HCT116 (cell line): ENCODE measurements around the gene OGFOD2. TPM values are rescaled to one million over a fixed set of nuclear protein-coding genes. Genes with fewer than 3 reads are reported as not detected.

ENCODE experiments used
- ATAC-seq: fragments of 200-7000 bp; cut with Tn5 transposase; 2 replicates; pipeline ENCODE4 v1.9.1; 2020; ENCODE audit warnings: mild to moderate bottlenecking, moderate library complexity
- BruUV-seq: library from RNA; stranded (reverse); fragments of 400-500 nt; replicated peaks from 2 replicates; lab custom pipeline; 2021; lab: Mats Ljungman, UMichigan
- CTCF ChIA-PET: fragments of 300-600 bp; sonication (Branson Sonifier 250); formaldehyde crosslinking; loops from one replicate; lab custom pipeline; 2021; ENCODE audit warnings: antibody characterized with exemption; lab: Charles Lee
- POLR2A ChIA-PET: fragments of 300-600, 350-600 bp; sonication (Branson Sonifier 250); formaldehyde crosslinking; loops from one replicate; lab custom pipeline; 2021; ENCODE audit warnings: antibody characterized with exemption; lab: Charles Lee
- RAD21 ChIA-PET, 2 experiments: fragments of 300-600 bp; sonication (Branson Sonifier 250); formaldehyde crosslinking; loops; one replicate each; lab custom pipeline; 2023; ENCODE audit warnings: low total read pairs in 2 of 2; ENCODE audit not compliant: uncharacterized antibody in 2 of 2, unreplicated experiment in 2 of 2, low non-redundant PET in 1 of 2; lab: Charles Lee
- DNase-seq: peaks from one replicate; pipeline ENCODE4 v3.0.0-alpha.2; 2010; ENCODE audit warnings: low read depth, low spot score
- H2AFZ ChIP-seq: fragments of 200-600 bp; shearing (Covaris generic), sonication (generic); 2 replicates; pipeline ENCODE4 v1.6.1; 2017; ENCODE audit warnings: low read depth, mixed run types, mixed read lengths, antibody characterized with exemption, low read length; ENCODE audit not compliant: poor library complexity, severe bottlenecking
- H3K27ac ChIP-seq: 2 replicates; pipeline ENCODE4 v1.5.1; 2012; ENCODE audit warnings: low read depth, low read length
- H3K27me3 ChIP-seq: fragments of 200-600 bp; sonication (generic); 2 replicates; pipeline ENCODE4 v1.6.1; 2016; ENCODE audit warnings: mixed run types, low read length, mixed read lengths; ENCODE audit not compliant: insufficient read depth
- H3K36me3 ChIP-seq, 2 experiments: fragments of 200-500 bp in 1 of 2; fragments of 200-600 bp in 1 of 2; sonication (Bioruptor generic) in 1 of 2; sonication (generic) in 1 of 2; 2 replicates each; pipeline versions ENCODE4 v1.5.1 to v1.6.1; 2014 to 2016; ENCODE audit warnings: low read length in 2 of 2, inconsistent platforms in 1 of 2, mixed read lengths in 1 of 2, mixed run types in 1 of 2; ENCODE audit not compliant: insufficient read depth in 2 of 2, control insufficient read depth in 1 of 2
- H3K4me1 ChIP-seq, 2 experiments: fragments of 200-600 bp in 1 of 2; sonication (generic) in 1 of 2; 2 replicates each; pipeline versions ENCODE4 v1.5.1 to v1.6.1; 2012 to 2017; ENCODE audit warnings: low read length in 2 of 2, inconsistent platforms in 1 of 2, mild to moderate bottlenecking in 1 of 2, mixed read lengths in 1 of 2, mixed run types in 1 of 2, moderate library complexity in 1 of 2; ENCODE audit not compliant: insufficient read depth in 2 of 2, control insufficient read depth in 1 of 2
- H3K4me2 ChIP-seq: fragments of 200-600 bp; sonication (generic); 2 replicates; pipeline ENCODE4 v1.6.1; 2017; ENCODE audit warnings: mixed run types, low read length, mixed read lengths
- H3K4me3 ChIP-seq, 2 experiments: fragments of 200-600 bp in 1 of 2; sonication (generic) in 1 of 2; replicated peaks in 1 of 2; 2 replicates each; pipeline ENCODE4 v1.5.1; 2011 to 2016; ENCODE audit warnings: low read length in 2 of 2, control low read depth in 1 of 2, low read depth in 1 of 2, mild to moderate bottlenecking in 1 of 2, mixed read lengths in 1 of 2, mixed run types in 1 of 2
- H3K79me2 ChIP-seq: fragments of 200-600 bp; sonication (generic); 2 replicates; pipeline ENCODE4 v1.6.1; 2017; ENCODE audit warnings: mild to moderate bottlenecking, mixed run types, low read length, moderate library complexity, mixed read lengths; ENCODE audit not compliant: insufficient read depth
- H3K9ac ChIP-seq: fragments of 200-600 bp; sonication (generic); 2 replicates; pipeline ENCODE4 v1.6.1; 2016; ENCODE audit warnings: low read length, mixed read lengths
- H3K9me2 ChIP-seq: fragments of 200-600 bp; sonication (generic), shearing (Covaris generic); 2 replicates; pipeline ENCODE4 v1.6.1; 2017; ENCODE audit warnings: mixed run types, mild to moderate bottlenecking, moderate library complexity; ENCODE audit not compliant: insufficient read depth
- H3K9me3 ChIP-seq, 2 experiments: fragments of 200-500 bp in 1 of 2; fragments of 200-600 bp in 1 of 2; sonication (Bioruptor generic) in 1 of 2; sonication (generic) in 1 of 2; 2 replicates each; pipeline ENCODE4 v1.6.1; 2014 to 2017; ENCODE audit warnings: low read length in 2 of 2, mixed read lengths in 2 of 2, inconsistent platforms in 1 of 2, low read depth in 1 of 2, mild to moderate bottlenecking in 1 of 2, mixed run types in 1 of 2, moderate library complexity in 1 of 2; ENCODE audit not compliant: control insufficient read depth in 1 of 2, insufficient read depth in 1 of 2
- H4K20me1 ChIP-seq: fragments of 200-600 bp; sonication (generic), shearing (Covaris generic); 2 replicates; pipeline ENCODE4 v1.6.1; 2017; ENCODE audit warnings: mixed run types, mild to moderate bottlenecking, moderate library complexity; ENCODE audit not compliant: insufficient read depth
- CTCF ChIP-seq, 3 experiments: fragments of 200-600 bp in 1 of 3; sonication (generic) in 1 of 3; IDR thresholded peaks in 2 of 3; conservative IDR thresholded peaks in 1 of 3; 2 replicates each; pipeline ENCODE4 v1.5.1; 2012 to 2017; ENCODE audit warnings: low read depth in 2 of 3, low read length in 2 of 3, antibody characterized with exemption in 1 of 3, borderline replicate concordance in 1 of 3, control low read depth in 1 of 3, mild to moderate bottlenecking in 1 of 3, mixed read lengths in 1 of 3, mixed run types in 1 of 3, moderate library complexity in 1 of 3; ENCODE audit not compliant: insufficient read depth in 1 of 3
- POLR2A ChIP-seq: IDR thresholded peaks from 2 replicates; pipeline ENCODE4 v1.7.0; 2011; ENCODE audit warnings: borderline replicate concordance; ENCODE audit not compliant: insufficient read depth, insufficient read length; ENCODE audit errors: extremely low read depth
- POLR2AphosphoS5 ChIP-seq: IDR thresholded peaks from 2 replicates; pipeline ENCODE4 v1.6.1; 2011; ENCODE audit warnings: mild to moderate bottlenecking, low read depth, low read length, moderate library complexity
- RAD21 ChIP-seq: IDR thresholded peaks from 2 replicates; pipeline ENCODE4 v1.6.1; 2012; ENCODE audit warnings: low read depth, mild to moderate bottlenecking
- TCF7L2 ChIP-seq: IDR thresholded peaks from 2 replicates; pipeline ENCODE4 v1.7.0; 2011; ENCODE audit warnings: borderline replicate concordance, inconsistent platforms; ENCODE audit not compliant: insufficient read depth, insufficient read length; ENCODE audit errors: extremely low read depth
- YY1 ChIP-seq: IDR thresholded peaks from 2 replicates; pipeline ENCODE4 v1.6.1; 2011; ENCODE audit warnings: low read length, low read depth, moderate library complexity, mild to moderate bottlenecking; ENCODE audit not compliant: insufficient replicate concordance; ENCODE audit errors: extremely low read depth
- ZBTB33 ChIP-seq: IDR thresholded peaks from 2 replicates; pipeline ENCODE4 v1.6.1; 2011; ENCODE audit warnings: mild to moderate bottlenecking, low read length, moderate library complexity; ENCODE audit not compliant: insufficient replicate concordance; ENCODE audit errors: extremely low read depth
- ZFX ChIP-seq: fragments of 450-650 bp; IDR thresholded peaks from 2 replicates; pipeline ENCODE4 v1.6.1; 2017
- intact Hi-C: fragments of 100-400 bp; cut with micrococcal nuclease; formaldehyde crosslinking; loops from 2 replicates; pipeline ENCODE4 v1.10.0; 2022
- total RNA-seq: library from RNA; stranded (reverse); gene quantifications from one replicate; pipeline ENCODE4 v1.2.1, GENCODE V29; 2021; ENCODE audit not compliant: unreplicated experiment

The OGFOD2 gene
- total RNA-seq, 1 experiment from 2014 or later = 29.5 TPM

- intact Hi-C loops = no loop called here
These were observed 30.1 kb upstream of the OGFOD2 start for GRCh38 chr12:122944605-122945592.

GRCh38 chr12:122946690-122947341 is 28.2 kb upstream of the OGFOD2 start:
- H3K9ac ChIP-seq = peak overlapping the region; percentile 44
- ChIA-PET CTCF (interaction anchor here (1.3 to 3.1 kb wide), 2 partner anchors 87 to 291 kb away, joined by 6 to 16 read pairs; no protein-coding TSS in a partner anchor), RAD21 (interaction anchor here in 1 of 2 experiments (0.9 to 1.3 kb wide), 3 partner anchors 21 to 67 kb away, joined by 3 to 6 read pairs (median 3); no protein-coding TSS in a partner anchor)
- no peaks in the 10 kb centered on the region for H3K9me2 ChIP-seq
- intact Hi-C loops = loop anchor here (2.0 kb wide), 1 partner anchor 26 kb away; no protein-coding TSS in a partner anchor
- H3K36me3 ChIP-seq = no peaks in the 10 kb centered on the region
- peak overlapping the region; percentile 70 for H3K27ac ChIP-seq
- no peaks in the 10 kb centered on the region for H4K20me1 ChIP-seq
- peak overlapping the region; percentile 57 for H3K4me2 ChIP-seq
- peaks cover 56 to 80% of the 10 kb centered on the region in 2 experiments for H3K4me1 ChIP-seq
- H3K4me3 ChIP-seq = no peak overlapping the region
- BruUV-seq = no TSS peak
- DNase-seq (peak; percentile 92), ATAC-seq (peak; percentile 77)
- no peaks in the 10 kb centered on the region for H3K27me3 ChIP-seq
- no peak overlapping the region for H2AFZ ChIP-seq
- no peaks in the 10 kb centered on the region for H3K79me2 ChIP-seq
- TF ChIP-seq ZBTB33 (peak; percentile 56), POLR2A (no peak), YY1 (no peak), CTCF (IDR thresholded peaks at IDR 0.05 in 2 of 3, conservative IDR thresholded peaks at IDR 0.05 in 1 of 3; ENCODE audit: borderline replicate concordance in 1 of 3, insufficient read depth in 1 of 3, low read depth in 2 of 3, low read length in 2 of 3) (peak in 2 of 3 experiments; percentile 46 to 53; a peak in 4 of 6 replicates), POLR2AphosphoS5 (peak; percentile 70), ZFX (no peak)
- TF ChIP-seq, all 23 proteins: peak for 3
- no peaks in the 10 kb centered on the region for H3K9me3 ChIP-seq
- POLR2A ChIA-PET = interaction anchor here (1.5 to 3.8 kb wide), 3 partner anchors 22 to 86 kb away, joined by 5 to 14 read pairs (median 9); no protein-coding TSS in a partner anchor

More at GRCh38 chr12:122944605-122945592, 30.1 kb upstream of the OGFOD2 start:
- ATAC-seq (peak; percentile 71), DNase-seq (peak; percentile 79)
- peak overlapping the region; percentile 46; the same call in 1 of the 2 replicates for H3K27ac ChIP-seq
- H3K9ac ChIP-seq = peak overlapping the region; percentile 52
- no peaks in the 10 kb centered on the region for H3K9me3 ChIP-seq
- ChIA-PET POLR2A (interaction anchor here (0.6 to 1.5 kb wide), 5 partner anchors 14 to 62 kb away, joined by 3 to 6 read pairs (median 3); partner anchors contain the start of gene ABCB9), RAD21 (no interaction called here), CTCF (interaction anchor here (3.1 kb wide), 1 partner anchor 85 kb away, joined by 16 read pairs; no protein-coding TSS in a partner anchor)
- no peaks in the 10 kb centered on the region for H3K36me3 ChIP-seq
- peak overlapping the region; percentile 70 for H3K4me2 ChIP-seq
- H3K4me3 ChIP-seq = peak overlapping the region in 1 of 2 experiments; percentile 29; a peak in 1 of 4 replicates
- H3K27me3 ChIP-seq = no peaks in the 10 kb centered on the region
- H3K9me2 ChIP-seq = no peaks in the 10 kb centered on the region
- H2AFZ ChIP-seq = no peak overlapping the region
- H3K79me2 ChIP-seq = no peaks in the 10 kb centered on the region
- H4K20me1 ChIP-seq = no peaks in the 10 kb centered on the region
- no TSS peak for BruUV-seq
- 0 out of 2 replicates have a peak, but pooled peaks have one; percentile 21 for TF ChIP-seq POLR2AphosphoS5
- TF ChIP-seq RAD21 = no peak
- TF ChIP-seq TCF7L2 = no peak
- peaks cover 72 to 77% of the 10 kb centered on the region in 2 experiments for H3K4me1 ChIP-seq
